NCI-H1930 (cell line): Measurements from ENCODE around the gene CFAP61.
"Not testable (repeated sequence)": the region's sequence is repeated elsewhere in the genome, so short reads cannot be mapped to it uniquely, and the experiment has no call there.

Experiments used
- DNase-seq, 2 experiments: peaks; one replicate each; lab custom pipeline; 2025; lab: John Stamatoyannopoulos, UW

Gene CFAP61

GRCh38 chr20:20233041-20233514 lies 180.7 kb downstream of the CFAP61 start:
- DNase-seq, result no peak

DNA sequence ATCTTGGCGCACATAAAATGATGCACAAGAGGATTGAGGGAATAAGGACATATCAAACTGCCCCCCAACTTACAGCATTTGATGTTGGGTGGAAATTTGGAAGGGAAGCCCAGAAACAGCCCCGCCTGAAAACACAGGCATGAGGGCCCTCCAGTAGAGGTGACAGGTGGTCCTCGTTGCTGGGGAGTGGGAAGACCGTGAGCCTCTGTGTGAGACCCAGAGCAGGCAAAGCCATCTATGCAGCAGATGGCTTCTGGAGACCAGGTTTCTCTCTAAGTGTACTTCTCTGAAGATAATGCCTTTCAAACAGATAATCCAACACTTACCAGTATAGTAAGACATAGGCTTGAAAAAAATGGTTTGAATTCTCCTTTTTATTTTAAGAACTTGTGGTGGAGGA lies 183.3 kb downstream of the CFAP61 start:
- DNase-seq, result no peak

- peak; percentile 75 to 87 for DNase-seq
Observed at GRCh38 chr20:20237093-20237959, 185.0 kb downstream of the CFAP61 start.

GRCh38 chr20:20241976-20242375 lies 189.6 kb downstream of the CFAP61 start:
- DNase-seq, result no peak

DNA sequence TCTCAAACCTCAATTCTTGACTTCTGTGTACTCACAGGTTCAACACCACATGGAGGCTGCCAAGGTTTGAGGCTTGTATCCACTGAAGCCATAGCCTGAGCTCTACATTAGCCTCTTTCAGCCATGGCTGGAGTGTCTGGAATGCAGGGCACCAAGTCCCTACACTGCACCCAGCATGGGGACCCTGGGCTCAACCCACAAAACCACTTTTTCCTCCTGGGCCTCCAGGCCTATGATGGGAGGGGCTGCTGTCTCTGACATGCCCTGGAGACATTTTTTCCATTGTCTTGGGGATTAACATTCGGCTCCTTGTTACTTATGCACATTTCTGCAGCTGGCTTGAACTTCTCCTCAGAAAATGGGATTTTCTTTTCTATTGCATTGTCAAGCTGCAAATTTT lies 192.1 kb downstream of the CFAP61 start:
- DNase-seq, result not testable (repeated sequence)

GRCh38 chr20:20246996-20247633 lies 194.8 kb downstream of the CFAP61 start:
- no peak for DNase-seq

GRCh38 chr20:20248620-20249200 lies 196.4 kb downstream of the CFAP61 start:
- no peak for DNase-seq

- DNase-seq, result no peak
Observed at GRCh38 chr20:20251317-20251716, 199.0 kb downstream of the CFAP61 start.

DNA sequence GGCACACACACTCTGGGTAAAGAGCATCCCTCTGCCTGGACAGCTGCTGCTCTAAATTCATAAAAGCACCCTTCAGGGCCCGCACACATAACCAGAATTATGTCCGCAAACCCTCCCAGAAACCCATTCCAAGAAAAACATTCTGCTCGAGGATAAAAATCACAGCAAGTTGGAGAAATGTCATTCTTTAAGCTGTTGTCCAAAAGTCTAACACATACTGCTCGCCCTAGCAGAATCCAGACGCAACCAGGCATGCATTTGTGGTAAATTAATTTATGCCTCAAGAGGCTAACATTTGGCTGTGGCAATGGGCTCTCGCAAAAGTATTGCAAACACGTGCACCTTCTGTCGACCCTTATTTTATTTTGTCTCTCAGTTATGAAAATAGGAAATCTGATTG lies 199.5 kb downstream of the CFAP61 start:
- no peak for DNase-seq

DNA sequence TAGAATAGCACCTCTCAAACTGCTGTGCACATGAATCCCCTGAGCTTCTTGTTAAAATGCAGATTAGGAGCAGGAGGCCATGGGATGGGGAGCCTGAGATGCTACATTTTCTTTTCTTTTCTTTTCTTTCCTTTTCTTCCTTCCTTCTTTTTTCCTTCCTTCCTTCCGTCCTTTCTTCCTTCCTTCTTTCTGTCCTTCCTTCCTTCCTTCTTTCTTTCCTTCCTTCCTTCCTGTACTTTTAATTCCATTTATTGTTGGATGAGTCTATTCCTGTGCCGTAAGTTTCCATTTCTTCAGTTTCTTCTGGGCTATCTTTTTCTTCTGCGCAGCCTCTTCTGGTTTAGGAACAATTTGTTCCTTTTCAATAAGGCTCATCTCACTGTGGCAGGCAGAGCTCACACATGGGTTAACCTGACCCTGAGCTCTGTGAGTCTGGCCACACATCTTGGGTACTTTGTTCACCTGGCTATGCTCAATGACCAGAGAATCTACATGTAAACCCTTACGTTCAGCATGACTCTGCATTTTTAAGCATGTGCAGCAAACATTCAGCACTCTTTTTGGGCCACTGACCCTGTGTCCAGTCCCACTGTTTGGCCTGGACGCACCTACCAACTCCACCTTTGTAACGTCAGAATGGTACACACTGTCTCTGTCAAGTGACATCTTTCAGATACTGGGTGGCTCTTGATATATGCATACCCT lies 200.9 kb downstream of the CFAP61 start:
- DNase-seq, result no peak

DNA sequence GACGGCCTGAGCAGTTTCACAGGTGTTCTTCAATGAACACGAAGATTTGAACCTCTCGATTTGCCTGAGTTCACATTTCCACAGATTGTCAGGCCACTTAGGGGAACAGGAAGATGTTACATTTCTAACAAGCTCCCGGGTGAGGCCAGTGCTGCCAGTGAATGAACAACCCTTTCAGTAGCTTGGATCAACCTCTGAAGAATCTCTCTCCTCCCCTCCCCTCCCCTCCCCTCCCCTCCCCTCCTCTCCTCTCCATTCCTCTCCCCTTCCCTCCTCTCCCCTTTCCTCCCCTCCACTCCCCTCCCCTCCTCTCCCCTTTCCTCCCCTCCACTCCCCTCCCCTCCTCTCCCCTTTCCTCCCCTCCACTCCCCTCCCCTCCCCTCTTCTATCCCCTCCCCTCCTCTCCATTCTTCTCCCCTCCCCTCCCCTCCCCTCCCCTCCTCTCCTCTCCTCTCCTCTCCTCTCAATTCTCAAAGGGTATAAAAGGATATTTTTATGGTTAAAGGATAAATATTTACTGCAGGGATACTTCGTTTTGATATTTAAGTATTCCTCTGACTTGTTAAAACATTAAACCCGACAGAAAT lies 201.5 kb downstream of the CFAP61 start:
- DNase-seq, result no peak

DNA sequence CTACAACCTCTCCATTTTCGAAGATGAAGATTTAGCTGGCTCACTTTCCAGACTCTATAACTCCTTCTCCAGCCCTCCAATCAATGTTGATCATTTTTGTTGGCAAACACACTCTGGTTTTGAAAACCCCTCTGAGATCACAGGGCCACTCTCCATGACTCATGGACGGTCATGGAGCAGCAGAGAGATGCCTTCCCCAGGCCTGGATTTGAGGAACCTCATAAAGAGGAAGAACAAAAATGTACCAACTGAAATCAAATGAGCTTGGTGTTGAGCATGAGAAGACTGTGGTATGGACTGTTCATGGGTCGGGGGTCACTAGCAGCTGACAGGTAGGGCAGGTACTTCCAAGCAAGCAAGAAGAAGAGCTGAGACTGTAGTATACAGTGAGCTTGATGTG lies 202.8 kb downstream of the CFAP61 start:
- no peak for DNase-seq

- DNase-seq, result no peak
Observed at GRCh38 chr20:20259533-20259932, 207.2 kb downstream of the CFAP61 start.

DNA sequence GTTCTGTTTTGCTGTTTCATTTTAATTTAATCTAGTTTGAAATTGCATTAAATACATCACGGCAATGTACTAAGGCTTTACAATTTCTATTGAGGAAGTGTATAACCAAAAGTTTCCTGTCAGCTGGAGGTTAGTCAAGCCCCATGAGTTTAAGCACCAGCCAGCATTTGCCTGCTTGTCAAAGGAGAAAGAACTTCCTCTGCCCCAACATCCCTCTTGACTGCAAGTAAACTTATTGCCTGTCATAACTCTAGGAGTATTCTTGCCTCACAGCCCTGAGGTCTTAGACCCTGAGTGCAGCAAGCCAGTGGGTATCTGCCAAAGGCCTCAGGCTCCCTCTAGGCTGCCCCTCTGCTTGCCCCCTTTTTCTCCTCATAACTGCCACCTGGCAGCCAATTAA lies 208.8 kb downstream of the CFAP61 start:
- DNase-seq, result no peak

DNA sequence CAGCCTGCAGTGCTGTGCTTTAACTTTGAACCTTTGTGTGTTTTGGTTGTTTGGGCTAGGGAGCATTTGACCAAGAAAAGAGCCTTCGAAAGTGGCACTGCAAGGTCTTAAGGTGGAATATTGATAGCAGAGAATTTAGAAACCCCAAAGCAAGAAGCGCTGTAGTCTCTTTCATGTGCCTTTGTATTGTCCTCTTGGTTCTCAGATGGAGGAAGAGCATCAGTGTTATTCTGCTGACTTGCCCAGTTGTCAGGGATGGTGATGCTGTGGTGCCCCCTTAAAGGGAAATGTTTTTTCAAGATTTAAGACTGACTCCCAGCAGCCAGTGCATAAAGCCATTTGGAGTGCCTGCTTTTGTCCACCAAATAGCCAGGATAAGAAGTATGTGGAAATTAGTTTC lies 212.9 kb downstream of the CFAP61 start:
- DNase-seq, result no peak

DNA sequence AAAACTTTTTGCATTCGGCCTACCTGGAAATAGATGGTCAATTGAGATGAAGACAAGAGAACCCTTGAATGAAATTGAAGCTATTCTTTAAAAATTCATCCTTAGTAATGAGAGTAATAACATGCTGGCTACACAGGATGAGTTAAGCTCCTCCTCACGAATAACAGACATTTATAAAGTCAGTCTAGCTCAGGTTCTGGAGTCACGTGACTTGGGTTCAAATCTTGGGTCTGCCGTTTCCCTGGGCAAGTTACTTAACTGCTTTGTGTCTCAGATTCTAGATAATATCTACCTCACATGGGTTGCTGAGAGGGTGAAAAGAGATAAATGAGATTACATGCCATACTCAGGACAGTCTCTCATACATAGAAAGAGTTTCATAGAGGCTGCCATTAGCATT lies 214.2 kb downstream of the CFAP61 start:
- no peak for DNase-seq

- no peak for DNase-seq
Observed at GRCh38 chr20:20267685-20268370, 215.5 kb downstream of the CFAP61 start.

DNA sequence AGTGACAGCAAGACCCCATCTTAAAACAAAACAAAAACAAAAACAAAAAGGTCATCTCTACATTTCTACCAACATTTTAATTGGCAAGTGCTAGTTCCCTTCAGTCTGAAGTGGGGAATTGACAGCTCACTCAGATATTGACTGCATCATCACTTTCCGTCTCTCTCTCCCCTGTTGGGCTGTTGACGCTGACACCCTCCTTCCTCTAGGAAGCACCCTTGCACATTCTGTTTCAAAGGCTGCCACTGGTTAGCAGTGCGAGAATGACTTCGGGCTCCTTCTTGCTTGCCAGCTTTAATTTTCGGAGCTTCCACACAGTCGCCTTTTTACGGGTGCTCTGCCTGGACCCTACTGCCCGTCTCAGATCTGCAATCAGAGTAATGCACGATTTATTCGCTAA lies 218.9 kb downstream of the CFAP61 start:
- no peak for DNase-seq

GRCh38 chr20:20272686-20273085 lies 220.4 kb downstream of the CFAP61 start:
- DNase-seq, result no peak

- DNase-seq, result no peak
Observed at GRCh38 chr20:20273286-20273685, 221.0 kb downstream of the CFAP61 start.

GRCh38 chr20:20274821-20275220 lies 222.5 kb downstream of the CFAP61 start:
- no peak for DNase-seq
